ENCODE data around the gene SORCS2.

SORCS2 gene

DNA sequence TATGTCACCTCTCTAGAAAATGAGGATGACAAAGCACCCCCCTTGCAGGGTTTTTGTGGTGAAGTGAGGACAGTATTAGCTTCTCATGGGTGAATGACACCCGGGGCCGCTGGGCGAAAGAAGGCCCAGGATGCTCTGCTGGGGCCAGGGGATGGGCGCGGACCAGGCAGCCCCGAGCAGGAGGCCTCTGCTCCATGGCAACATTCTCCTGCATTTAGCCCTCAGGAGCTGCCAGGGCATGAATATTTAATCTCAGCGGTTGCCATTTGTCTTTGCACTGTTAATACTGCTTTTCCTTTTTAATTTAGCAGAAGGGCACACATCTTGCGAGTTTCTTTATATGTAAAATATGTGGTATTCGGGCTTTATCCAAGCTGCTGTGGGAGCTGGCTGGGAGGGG is 272.7 kb downstream of the SORCS2 start:
- TF ChIP-seq, protein P1, sequence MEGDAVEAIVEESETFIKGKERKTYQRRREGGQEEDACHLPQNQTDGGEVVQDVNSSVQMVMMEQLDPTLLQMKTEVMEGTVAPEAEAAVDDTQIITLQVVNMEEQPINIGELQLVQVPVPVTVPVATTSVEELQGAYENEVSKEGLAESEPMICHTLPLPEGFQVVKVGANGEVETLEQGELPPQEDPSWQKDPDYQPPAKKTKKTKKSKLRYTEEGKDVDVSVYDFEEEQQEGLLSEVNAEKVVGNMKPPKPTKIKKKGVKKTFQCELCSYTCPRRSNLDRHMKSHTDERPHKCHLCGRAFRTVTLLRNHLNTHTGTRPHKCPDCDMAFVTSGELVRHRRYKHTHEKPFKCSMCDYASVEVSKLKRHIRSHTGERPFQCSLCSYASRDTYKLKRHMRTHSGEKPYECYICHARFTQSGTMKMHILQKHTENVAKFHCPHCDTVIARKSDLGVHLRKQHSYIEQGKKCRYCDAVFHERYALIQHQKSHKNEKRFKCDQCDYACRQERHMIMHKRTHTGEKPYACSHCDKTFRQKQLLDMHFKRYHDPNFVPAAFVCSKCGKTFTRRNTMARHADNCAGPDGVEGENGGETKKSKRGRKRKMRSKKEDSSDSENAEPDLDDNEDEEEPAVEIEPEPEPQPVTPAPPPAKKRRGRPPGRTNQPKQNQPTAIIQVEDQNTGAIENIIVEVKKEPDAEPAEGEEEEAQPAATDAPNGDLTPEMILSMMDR (IDR thresholded peaks at IDR 0.05; ENCODE audit: low read depth, low read length) = no peak
- DNase-seq (ENCODE audit: low read depth in 2 of 2) = no peak

DNA sequence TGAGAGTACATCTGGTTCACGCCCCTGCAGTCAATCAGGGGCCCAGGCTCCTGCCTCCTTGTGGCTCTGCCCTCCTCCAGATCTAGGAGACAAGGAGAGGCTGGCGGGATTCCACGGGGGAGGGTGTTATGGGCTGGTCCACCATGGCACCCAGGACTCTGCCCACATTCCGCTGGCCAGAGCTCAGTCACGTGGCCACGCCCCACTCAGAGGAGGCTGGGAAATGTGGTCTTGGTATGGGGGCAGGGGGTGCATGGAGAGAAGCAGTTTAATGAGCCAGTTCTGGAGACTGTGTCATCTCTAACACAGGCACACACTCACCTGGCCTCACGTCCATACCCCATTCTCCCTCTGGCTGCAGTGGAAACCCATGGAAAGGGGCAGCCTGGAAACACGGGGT is 273.9 kb downstream of the SORCS2 start:
- TF ChIP-seq, protein P1 (IDR thresholded peaks at IDR 0.05; ENCODE audit: low read depth, low read length) = no peak
- no peak for DNase-seq (ENCODE audit: low read depth in 2 of 2)
- H3K4me3 ChIP-seq (replicated peaks in 1 of 2; ENCODE audit: low read depth in 2 of 2, low read length in 2 of 2) = no peak overlapping the region

More for the DNA sequence above, 272.7 kb downstream of the SORCS2 start:
- H3K4me3 ChIP-seq (replicated peaks in 1 of 2; ENCODE audit: low read depth in 2 of 2, low read length in 2 of 2) = no peak overlapping the region

DNA sequence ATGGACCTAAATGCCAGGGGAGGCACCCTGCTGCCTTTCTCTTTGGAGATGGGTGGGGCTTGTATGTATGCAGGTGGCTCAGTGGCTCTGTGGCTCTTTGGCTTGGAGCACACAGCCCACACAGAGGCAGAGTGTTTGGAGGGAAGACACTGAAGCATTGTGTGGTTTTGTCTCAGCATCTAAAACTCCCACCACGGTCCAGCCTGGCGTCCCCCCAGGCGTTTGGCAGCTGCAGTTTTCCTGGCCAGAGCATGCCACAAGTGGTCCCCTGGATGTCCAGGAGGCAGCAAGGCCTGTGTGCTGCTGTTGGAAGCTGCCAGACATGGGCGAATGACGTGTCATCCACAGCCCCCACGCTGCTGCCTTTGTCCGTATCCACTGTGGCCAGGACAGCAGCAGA is 274.6 kb downstream of the SORCS2 start:
- TF ChIP-seq, protein P1 (IDR thresholded peaks at IDR 0.05; ENCODE audit: low read depth, low read length) = no peak
- no peak overlapping the region for H3K4me3 ChIP-seq (replicated peaks in 1 of 2; ENCODE audit: low read depth in 2 of 2, low read length in 2 of 2)
- DNase-seq (ENCODE audit: low read depth in 2 of 2) = no peak

DNA sequence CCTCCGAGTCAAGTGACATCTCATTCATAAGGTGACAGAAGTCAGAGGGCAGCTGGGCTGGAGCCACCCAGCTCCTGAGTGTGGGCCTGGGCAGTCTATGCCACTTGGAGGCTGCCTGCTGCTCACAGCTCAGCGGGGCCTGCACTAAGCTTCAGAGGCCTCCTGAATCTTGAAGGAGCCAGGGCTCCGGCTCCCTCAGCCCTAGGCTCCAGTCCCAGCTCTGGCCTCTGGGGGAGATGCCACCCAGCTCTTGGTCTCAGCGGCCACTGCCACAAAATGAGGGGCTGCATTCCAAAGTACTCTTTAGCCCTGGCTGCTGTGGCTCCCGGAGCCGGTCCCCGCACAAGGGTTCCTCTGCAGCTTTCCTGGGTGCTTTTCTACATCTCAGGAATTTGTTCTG is 275.1 kb downstream of the SORCS2 start:
- H3K4me3 ChIP-seq (replicated peaks in 1 of 2; ENCODE audit: low read depth in 2 of 2, low read length in 2 of 2) = no peak overlapping the region
- no peak for DNase-seq (ENCODE audit: low read depth in 2 of 2)
- TF ChIP-seq, protein P1 (IDR thresholded peaks at IDR 0.05; ENCODE audit: low read depth, low read length) = no peak

DNA sequence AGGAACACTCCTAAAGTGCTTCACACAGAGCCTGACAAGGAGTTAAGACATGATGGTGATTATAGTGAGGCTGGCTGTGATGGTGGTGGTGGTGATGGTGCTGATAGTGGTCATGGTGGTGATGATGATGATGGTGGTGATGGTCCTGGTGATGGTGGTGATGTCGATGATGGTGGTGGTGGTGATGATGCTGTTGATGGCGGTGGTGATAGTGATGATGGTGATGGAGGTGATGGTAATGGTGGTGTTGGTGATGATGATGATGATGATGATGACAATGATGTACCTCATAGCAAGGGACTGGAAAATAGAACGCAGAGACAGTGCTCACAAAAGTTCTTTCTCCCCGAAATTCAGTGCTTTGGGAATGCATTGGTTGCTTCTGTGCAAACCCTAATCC is 276.7 kb downstream of the SORCS2 start:
- TF ChIP-seq, protein P1 (IDR thresholded peaks at IDR 0.05; ENCODE audit: low read depth, low read length) = no peak
- no peak for DNase-seq (ENCODE audit: low read depth in 2 of 2)
- H3K4me3 ChIP-seq (replicated peaks in 1 of 2; ENCODE audit: low read depth in 2 of 2, low read length in 2 of 2) = no peak overlapping the region

DNA sequence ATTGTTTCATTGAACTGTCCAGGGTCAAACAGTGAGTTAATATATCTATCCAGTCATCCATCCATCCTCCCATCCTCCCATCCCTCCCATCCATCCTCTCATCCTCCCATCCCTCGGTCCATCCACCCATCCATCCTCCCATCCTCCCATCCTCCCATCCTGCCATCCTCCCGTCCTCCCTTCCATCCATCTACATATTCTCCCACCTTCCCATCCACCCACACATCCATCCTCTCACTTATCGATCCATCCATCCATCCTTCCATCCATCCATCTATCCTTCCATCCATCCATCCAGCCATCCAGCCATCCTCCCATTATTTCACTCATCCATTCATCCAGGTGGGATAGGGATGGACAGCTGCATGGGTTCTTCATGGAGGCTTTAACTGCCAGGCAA is 277.8 kb downstream of the SORCS2 start:
- no peak for DNase-seq (ENCODE audit: low read depth in 2 of 2)
- TF ChIP-seq, protein P1 (IDR thresholded peaks at IDR 0.05; ENCODE audit: low read depth, low read length) = no peak
- no peak overlapping the region for H3K4me3 ChIP-seq (replicated peaks in 1 of 2; ENCODE audit: low read depth in 2 of 2, low read length in 2 of 2)

DNA sequence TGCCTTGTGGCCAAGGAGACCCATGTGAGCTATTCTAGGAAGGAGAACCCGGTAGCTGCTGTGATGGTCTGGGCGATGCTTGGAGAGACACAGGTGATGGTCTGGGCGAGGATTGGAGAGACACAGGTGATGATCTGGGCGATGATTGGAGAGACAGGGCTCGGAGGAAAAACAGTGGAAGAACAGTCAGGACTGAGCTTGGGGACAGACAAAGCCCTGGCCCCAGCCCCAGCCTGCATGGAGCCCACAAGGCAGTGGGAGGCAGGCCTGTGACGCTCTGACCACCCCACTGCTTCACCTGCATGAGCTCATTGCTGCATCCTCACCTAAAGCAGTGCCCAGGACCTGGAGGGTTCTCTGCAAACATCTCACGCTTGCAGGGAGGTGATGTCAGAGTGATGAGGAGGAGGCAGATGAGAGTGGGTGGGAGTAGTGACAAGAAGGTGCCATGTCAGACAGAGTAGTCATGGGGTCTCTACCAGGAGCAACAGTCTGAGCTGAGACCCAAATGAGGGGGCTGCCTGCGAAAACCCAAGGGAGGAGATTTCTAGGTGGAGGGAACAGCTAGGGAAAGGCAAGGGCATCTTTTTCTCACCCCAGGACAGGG is 278.3 kb downstream of the SORCS2 start:
- DNase-seq (ENCODE audit: low read depth in 2 of 2) = no peak
- TF ChIP-seq, protein P1 (IDR thresholded peaks at IDR 0.05; ENCODE audit: low read depth, low read length) = no peak
- H3K4me3 ChIP-seq (replicated peaks in 1 of 2; ENCODE audit: low read depth in 2 of 2, low read length in 2 of 2) = no peak overlapping the region
